Esophagus (tissue), 2 donors: ENCODE measurements around the gene FAM149A. TPM values are rescaled to one million over a fixed set of nuclear protein-coding genes. Genes with fewer than 3 reads are reported as not detected.

Experiments used
- H3K27ac ChIP-seq, 2 donors: one replicate each; pipeline ENCODE4 v1.5.1; 2013; ENCODE audit warnings: low read depth in 2 of 2, mild to moderate bottlenecking in 2 of 2, inconsistent platforms in 1 of 2, low read length in 1 of 2, moderate library complexity in 1 of 2
- H3K27me3 ChIP-seq, 2 donors: one replicate each; pipeline ENCODE4 v1.6.1; 2013; ENCODE audit warnings: low read length in 2 of 2, control low read depth in 1 of 2, mild to moderate bottlenecking in 1 of 2; ENCODE audit not compliant: insufficient read depth in 2 of 2, control insufficient read depth in 1 of 2
- H3K36me3 ChIP-seq, 2 donors: one replicate each; pipeline ENCODE4 v1.6.1; 2013; ENCODE audit warnings: low read length in 1 of 2; ENCODE audit not compliant: control insufficient read depth in 2 of 2, insufficient read depth in 2 of 2
- H3K4me1 ChIP-seq, 2 donors: one replicate each; pipeline ENCODE4 v1.6.1; 2013; ENCODE audit warnings: low read length in 1 of 2; ENCODE audit not compliant: control insufficient read depth in 2 of 2, insufficient read depth in 2 of 2
- H3K4me3 ChIP-seq, 2 donors: one replicate each; pipeline ENCODE4 v1.5.1; 2013; ENCODE audit warnings: low read length in 2 of 2, mild to moderate bottlenecking in 2 of 2, low read depth in 1 of 2, moderate library complexity in 1 of 2
- H3K9me3 ChIP-seq, 2 donors: one replicate each; pipeline ENCODE4 v1.6.1; 2013; ENCODE audit warnings: mild to moderate bottlenecking in 2 of 2, low read depth in 1 of 2, low read length in 1 of 2, moderate library complexity in 1 of 2; ENCODE audit not compliant: control insufficient read depth in 2 of 2, insufficient read depth in 1 of 2
- WGBS, 2 donors: extraction: QIAGEN DNeasy Blood & Tissue Kit; methylation state at CpG; one replicate each; pipeline ENCODE4 v1.1.7; 2013; 5-methylcytosine and 5-hydroxymethylcytosine counted together
- polyA plus RNA-seq, 2 donors: library from polyadenylated mRNA; stranded (reverse); fragments of 200-250 nt; gene quantifications; one replicate each; pipeline ENCODE4 v1.2.3, GENCODE V29; 2013
- donor health status: healthy with polysubstance abuse.
- donor health status: Bipolar disorder and iron deficiency.

FAM149A gene
- polyA plus RNA-seq, 2 donors = 3.2 to 6.7 TPM

DNA sequence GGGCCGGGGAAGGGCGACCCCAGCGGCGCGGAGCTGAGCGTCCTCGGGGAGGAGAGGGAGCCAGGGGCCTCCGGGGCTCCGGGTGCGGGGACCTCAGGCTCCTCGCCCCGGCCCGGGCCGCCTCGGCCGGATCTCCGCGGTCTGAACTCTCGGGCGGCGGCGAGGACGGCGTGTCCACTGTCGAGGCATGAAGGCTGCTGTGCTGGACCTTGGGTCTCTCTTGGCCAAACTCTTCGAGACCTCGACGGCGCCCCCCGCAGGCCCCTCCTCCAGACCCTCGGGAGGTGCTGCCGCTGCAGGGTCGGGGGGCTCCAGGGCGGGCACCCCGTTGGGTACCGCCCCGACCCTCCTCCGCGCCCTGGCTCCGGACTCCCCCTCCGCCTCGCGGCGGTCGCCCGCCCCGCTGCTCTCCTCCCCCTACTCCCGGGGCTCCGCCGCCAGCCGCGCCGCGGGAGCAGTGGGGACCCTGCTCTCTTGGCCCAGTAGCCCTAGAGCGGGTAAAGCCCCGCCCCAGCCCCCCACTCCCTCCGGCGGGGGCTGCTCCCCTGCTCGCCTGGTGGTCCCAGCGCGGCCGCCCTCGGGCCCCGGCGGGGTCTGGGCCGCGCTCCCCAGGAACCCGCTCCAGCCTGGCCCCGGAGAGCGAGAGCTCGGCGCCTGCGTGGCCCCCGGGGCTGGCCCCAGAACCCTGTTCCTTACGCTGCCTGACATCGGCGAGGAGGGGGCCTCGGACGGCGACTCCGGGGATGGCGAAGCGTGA lies 564 bp downstream of the FAM149A start:
- H3K4me3 ChIP-seq = peak overlapping the region; percentile 51 to 65
- H3K9me3 ChIP-seq = no peaks in the 10 kb centered on the region
- no peaks in the 10 kb centered on the region for H3K4me1 ChIP-seq
- WGBS, 2 donors = 1 to 2% methylated on average over 65 to 83 of the region's 83 CpGs
- H3K27me3 ChIP-seq = peaks cover 0 to 5% of the 10 kb centered on the region in 2 donors
- H3K27ac ChIP-seq = no peak overlapping the region
- no peaks in the 10 kb centered on the region for H3K36me3 ChIP-seq

DNA sequence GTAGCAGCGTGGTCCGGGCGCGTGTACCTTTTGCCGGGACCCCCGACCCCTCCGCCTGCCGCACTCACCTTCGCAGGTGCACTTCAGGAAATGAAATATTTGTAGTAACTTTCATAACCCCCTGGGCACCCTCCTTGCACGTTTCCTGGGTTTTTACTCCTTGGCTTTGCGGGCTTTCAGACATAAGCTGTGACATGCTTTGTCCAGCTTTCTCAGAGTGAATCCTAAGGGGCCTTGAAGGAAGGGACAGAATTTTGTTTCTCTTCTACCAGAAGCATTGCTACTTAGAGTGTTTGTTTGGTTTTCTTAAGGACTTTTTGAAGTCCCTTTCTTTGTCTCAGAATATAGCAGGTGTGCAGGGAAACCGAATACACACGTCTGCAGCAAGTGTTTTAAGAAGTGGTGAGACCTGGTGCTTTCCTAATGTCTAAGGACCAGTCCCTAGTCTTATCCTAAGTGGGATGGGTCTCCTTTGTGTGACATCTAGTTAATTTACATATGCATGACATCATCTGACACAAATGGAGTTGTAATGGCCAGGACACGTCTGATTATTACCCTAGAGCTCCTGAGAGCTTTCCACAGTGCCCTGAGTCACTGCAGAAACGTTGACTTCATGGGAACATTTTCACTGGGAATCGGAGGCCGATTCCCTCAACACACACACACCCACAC lies 1.3 kb downstream of the FAM149A start:
- Histone ChIP-seq H3K27ac (no peak overlapping the region), H3K27me3 (peaks cover 0 to 5% of the 10 kb centered on the region in 2 donors), H3K4me1 (no peaks in the 10 kb centered on the region), H3K9me3 (no peaks in the 10 kb centered on the region), H3K36me3 (no peaks in the 10 kb centered on the region), H3K4me3 (peak overlapping the region; percentile 51 to 65)
- 11 to 14% methylated on average over 17 of the region's 17 CpGs for WGBS, 2 donors

DNA sequence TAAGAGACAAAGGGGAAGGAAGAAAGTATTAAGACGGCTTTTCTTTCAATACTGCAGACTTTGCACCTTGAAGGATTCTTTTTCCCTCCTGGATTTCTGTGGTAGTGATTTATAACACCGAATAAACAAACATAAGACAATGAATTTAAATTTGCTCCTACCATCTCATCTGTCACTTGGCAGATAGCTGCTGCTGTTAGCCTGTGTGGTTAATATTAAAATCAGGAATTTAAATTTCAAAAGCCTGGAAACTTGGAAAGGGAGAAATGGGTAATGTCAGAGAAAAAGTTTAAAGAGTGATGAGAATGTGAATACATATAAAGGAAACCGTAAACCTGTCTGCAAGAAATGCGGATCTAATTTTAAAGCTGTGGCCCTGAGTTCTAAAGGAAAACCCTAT lies 3.4 kb downstream of the FAM149A start:
- WGBS, 2 donors = 68 to 73% methylated on average over 4 of the region's 4 CpGs
- Histone ChIP-seq H3K4me1 (no peaks in the 10 kb centered on the region), H3K36me3 (no peaks in the 10 kb centered on the region), H3K27ac (no peak overlapping the region), H3K9me3 (no peaks in the 10 kb centered on the region), H3K4me3 (no peak overlapping the region), H3K27me3 (peaks cover 0 to 5% of the 10 kb centered on the region in 2 donors)

DNA sequence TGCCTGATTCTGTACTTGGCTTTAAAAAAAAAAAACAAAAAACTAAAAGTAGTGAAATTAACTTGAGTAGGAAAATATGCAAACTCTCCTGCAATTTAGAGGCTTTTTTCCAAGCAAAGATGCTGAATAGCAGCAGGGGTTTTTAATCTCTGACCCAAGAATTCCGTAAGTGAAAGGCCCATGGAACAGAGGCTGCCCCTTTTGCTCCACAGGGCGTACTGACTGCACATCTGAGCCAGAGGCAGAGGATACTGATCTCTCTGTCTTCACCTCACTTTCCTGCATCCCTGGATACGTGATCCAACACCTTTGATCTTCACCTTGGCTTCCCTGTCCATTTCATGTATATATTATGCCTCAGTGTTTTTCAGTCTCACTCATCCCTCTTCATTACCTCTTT lies 3.9 kb downstream of the FAM149A start:
- 75 to 86% methylated on average over 3 of the region's 3 CpGs for WGBS, 2 donors

DNA sequence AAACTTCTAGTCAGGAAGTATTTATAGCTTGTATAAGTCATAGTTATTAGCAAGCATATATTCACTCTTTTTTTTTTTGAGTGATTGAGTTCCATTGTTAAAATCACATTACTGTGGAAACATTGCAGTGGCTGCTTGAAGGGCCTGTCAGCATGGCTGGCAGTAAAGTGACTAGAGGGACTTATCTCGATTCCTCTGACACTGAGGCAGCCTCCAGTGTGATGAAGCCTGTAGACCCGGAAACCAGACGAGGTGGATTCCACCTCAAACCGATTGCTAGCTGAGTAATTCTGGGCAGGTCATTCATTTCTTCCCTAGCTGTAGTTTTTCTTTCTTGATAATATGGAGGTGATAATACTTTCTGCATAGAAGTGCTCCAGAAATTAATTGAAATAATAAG lies 4.7 kb downstream of the FAM149A start:
- Histone ChIP-seq H3K9me3 (no peaks in the 10 kb centered on the region), H3K36me3 (no peaks in the 10 kb centered on the region), H3K27ac (no peak overlapping the region), H3K4me1 (no peaks in the 10 kb centered on the region), H3K27me3 (peaks cover 0 to 5% of the 10 kb centered on the region in 2 donors), H3K4me3 (no peak overlapping the region)
- WGBS, 2 donors = 66 to 79% methylated on average over 4 of the region's 4 CpGs

More for the DNA sequence above, 3.9 kb downstream of the FAM149A start:
- no peaks in the 10 kb centered on the region for H3K4me1 ChIP-seq
- no peak overlapping the region for H3K4me3 ChIP-seq
- no peaks in the 10 kb centered on the region for H3K9me3 ChIP-seq
- H3K27me3 ChIP-seq = peaks cover 0 to 5% of the 10 kb centered on the region in 2 donors
- H3K36me3 ChIP-seq = no peaks in the 10 kb centered on the region
- H3K27ac ChIP-seq = no peak overlapping the region

DNA sequence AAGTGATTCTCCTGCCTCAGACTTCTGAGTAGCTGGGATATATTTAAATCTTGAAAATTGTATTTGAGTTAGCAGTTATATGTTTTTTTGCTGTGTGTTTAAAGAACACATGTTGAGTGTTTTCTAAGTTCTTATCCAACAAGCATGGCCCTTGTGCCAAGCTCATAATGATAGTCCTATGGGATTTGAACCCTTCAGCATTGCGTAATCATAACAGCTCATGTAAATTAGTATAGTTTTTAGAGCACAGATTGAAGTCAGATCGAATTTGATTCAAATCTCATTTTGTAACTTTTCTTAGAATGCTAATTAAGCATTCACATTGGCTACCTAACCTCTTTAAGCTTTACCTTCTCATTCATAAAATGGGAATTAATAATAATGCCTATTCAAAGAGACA lies 12.2 kb downstream of the FAM149A start:
- Histone ChIP-seq H3K4me3 (no peak overlapping the region), H3K36me3 (no peaks in the 10 kb centered on the region), H3K4me1 (no peaks in the 10 kb centered on the region), H3K27ac (no peak overlapping the region), H3K9me3 (no peaks in the 10 kb centered on the region), H3K27me3 (no peaks in the 10 kb centered on the region)
- WGBS, 2 donors = 82 to 83% methylated on average over 2 of the region's 2 CpGs

DNA sequence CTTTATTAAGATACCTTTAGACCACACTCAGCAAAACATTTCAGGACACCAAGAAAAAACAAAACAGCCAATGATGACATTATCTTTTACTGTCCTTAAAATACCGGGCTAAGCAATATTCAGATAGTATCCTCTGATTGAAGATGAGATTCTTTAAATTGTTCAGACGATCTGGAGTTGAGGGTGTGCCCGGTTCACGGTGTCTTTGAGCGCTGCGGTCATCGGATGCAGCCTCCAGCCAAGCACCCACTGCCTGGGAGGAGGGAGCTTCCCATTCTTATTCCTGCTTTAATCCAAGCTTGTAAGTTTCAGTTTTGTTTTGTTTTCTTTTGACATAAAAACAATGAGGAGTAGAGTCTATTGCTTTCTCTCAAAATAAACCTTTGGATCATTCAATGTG lies 14.1 kb downstream of the FAM149A start:
- Histone ChIP-seq H3K27me3 (no peaks in the 10 kb centered on the region), H3K36me3 (peaks cover 0 to 4% of the 10 kb centered on the region in 2 donors), H3K27ac (no peak overlapping the region), H3K9me3 (no peaks in the 10 kb centered on the region), H3K4me1 (no peaks in the 10 kb centered on the region), H3K4me3 (no peak overlapping the region)
- WGBS, 2 donors = 60 to 63% methylated on average over 7 of the region's 7 CpGs

DNA sequence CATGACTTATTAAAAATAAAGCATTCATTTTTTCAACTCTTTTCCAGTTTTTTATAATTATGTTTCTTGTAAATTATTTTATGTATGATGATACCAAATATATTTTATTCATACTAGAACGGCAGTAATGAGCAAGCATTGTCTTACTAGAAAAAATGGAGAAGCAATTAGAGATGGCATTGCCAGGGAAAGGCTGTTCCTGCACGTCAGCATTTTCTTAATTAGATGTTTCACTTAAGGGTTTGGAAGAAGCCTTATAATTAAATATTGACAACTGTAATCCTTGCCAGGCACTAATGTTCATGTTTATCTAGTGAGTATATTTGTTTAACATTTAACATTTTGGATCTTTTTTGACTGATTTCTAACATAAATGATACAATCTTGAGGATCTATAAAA lies 16.6 kb downstream of the FAM149A start:
- Histone ChIP-seq H3K27me3 (no peaks in the 10 kb centered on the region), H3K9me3 (no peaks in the 10 kb centered on the region), H3K4me3 (no peak overlapping the region), H3K4me1 (no peaks in the 10 kb centered on the region), H3K27ac (no peak overlapping the region), H3K36me3 (peaks cover 0 to 4% of the 10 kb centered on the region in 2 donors)
- 79 to 88% methylated on average over 2 of the region's 2 CpGs for WGBS, 2 donors

DNA sequence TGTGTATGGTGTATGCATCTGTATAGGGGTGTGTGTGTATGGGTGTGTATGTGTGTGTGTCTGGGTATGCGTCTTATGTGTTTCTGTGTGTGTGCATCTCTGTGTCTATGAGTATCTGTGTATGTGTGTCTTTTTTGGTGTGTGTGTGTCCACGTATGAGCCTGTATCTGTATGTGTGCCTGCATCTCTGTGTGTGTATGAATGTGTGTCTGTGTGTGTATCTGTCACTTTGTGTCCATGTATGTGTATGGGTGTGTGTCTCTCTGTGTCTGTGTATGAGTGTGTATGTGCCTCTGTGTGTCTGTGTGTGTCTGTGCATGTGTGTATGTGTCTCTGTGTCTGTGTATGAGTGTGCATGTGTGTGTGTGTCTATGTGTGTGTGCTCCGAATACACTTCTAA lies 24.3 kb downstream of the FAM149A start:
- no peaks in the 10 kb centered on the region for H3K9me3 ChIP-seq
- H3K27ac ChIP-seq = no peak overlapping the region
- 88 to 91% methylated on average over 3 of the region's 3 CpGs for WGBS, 2 donors

DNA sequence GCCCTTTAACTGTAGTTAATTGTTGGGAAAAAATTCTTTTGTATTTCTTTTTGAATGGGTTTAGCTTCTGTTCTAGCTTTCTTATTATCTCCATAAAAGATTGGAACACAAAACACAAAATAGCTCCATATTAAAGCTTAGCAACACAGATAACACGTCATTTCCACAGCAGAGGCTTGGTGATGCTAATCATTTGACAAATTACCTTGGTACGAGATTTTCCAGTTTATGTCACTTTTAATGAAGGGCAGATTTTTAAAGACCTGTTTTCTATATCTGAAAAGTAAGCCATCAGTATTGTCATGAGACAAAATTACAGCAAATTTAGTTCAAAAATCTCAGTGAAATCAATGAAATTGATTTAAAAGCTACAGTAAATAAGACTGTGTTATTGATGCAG lies 27.4 kb downstream of the FAM149A start:
- no peak overlapping the region for H3K4me3 ChIP-seq
- no peaks in the 10 kb centered on the region for H3K4me1 ChIP-seq
- no peak overlapping the region for H3K27ac ChIP-seq
- no peaks in the 10 kb centered on the region for H3K36me3 ChIP-seq
- H3K9me3 ChIP-seq = no peaks in the 10 kb centered on the region
- WGBS, 2 donors = 84 to 85% methylated on average over 2 of the region's 2 CpGs
- H3K27me3 ChIP-seq = no peaks in the 10 kb centered on the region

More for the DNA sequence above, 24.3 kb downstream of the FAM149A start:
- Histone ChIP-seq H3K27me3 (no peaks in the 10 kb centered on the region), H3K36me3 (no peaks in the 10 kb centered on the region), H3K4me1 (no peaks in the 10 kb centered on the region), H3K4me3 (no peak overlapping the region)
